G401.6 (cell line): ENCODE measurements around the gene ARHGDIB.

Experiments
- FAIRE-seq: peaks from 2 replicates; lab custom pipeline; 2012; peaks lifted over from hg19 to GRCh38; lab: Jason Lieb, UNC

Gene ARHGDIB

GRCh38 chr12:14982991-14983390, 21.6 kb upstream of the ARHGDIB start:
- FAIRE-seq, result no peak

GRCh38 chr12:14982562-14982961, 21.2 kb upstream of the ARHGDIB start:
- no peak for FAIRE-seq

GRCh38 chr12:14981049-14981448, 19.6 kb upstream of the ARHGDIB start:
- no peak for FAIRE-seq

GRCh38 chr12:14979468-14979867, 18.1 kb upstream of the ARHGDIB start:
- FAIRE-seq, result no peak

GRCh38 chr12:14976658-14977057, 15.3 kb upstream of the ARHGDIB start:
- FAIRE-seq, result no peak

DNA sequence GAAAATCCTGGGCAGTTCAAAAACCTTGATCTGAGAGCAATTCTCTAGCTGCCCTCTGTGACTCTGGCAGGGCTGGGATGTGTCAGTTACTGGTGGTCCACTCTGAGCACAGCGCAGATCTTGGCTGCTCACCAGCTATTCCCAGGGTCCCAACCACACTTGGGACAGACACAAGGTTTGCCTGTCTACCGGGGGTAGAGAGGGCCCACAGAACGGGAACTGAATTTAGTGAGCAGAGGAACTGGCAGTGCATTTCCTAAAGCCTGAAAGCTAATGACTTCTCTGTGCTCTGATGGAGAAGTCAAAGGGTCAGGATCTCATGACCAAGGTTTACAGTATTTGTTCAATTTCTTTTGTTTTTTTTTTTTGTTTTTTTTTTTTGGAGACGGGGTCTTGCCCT, 14.1 kb upstream of the ARHGDIB start:
- no peak for FAIRE-seq

DNA sequence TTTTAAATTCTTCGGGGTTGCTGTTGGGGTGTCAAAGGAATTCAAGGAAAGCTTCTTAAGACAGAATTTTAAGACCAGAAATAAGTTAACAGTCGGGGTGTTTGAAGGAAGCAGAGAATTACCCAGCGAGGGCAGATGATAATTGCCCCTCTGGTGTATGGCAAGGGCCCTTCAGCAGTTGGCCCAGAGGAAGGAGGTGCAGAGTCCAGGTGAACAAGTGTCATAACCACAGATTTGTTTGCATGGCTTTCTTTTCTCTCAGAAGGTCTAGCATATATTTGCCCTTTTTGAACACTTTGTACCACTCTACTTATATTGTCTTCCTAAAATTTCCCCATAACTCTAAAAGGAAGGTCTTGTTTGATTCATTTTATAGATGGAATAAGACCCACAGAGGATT, 13.2 kb upstream of the ARHGDIB start:
- FAIRE-seq, result no peak

DNA sequence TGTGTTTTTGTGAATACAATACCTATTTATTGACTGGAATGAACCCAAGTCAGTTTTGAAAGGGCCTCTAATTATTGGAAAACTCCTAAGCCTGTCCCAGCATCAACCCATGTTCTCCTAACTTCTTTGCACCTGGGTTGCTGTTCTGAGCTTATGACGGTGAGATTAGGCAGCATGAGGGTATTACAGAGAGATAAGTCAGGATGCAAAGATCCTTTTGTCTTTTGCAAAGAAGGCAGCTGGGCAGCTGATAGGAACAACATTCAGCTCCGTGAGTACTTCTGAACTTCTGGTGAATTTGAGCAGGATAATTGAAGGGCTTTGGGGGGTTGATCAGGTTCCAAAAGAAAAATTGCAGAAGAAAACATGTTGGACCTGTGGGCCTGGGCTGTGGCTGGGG, 11.4 kb upstream of the ARHGDIB start, which contains the start of gene PDE6H:
TSS of gene PDE6H (plus strand) at position 227 of the 400 bp plus-strand sequence. CDS start 4,971 bp downstream, outside the sequence.
- no peak for FAIRE-seq

DNA sequence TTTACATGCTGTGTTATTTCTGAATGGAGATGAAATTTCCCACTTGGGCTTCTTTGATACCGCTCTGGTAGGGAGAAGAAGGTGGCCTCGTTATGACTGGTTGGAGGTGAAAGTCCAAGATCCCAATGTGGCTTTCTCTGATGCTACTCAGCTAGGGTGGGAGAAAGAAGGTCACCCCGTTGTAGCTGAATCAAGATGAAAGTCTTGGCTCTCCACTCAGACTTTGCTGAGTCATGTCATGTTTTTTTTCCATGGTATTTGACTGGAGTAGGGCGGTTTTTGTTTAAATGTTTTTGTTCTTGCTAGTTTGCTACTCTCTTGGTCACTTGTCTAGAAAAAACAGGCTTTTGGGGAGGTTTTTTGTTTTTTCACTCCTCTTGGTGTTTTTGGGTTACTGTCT, 9.1 kb upstream of the ARHGDIB start:
- FAIRE-seq, result no peak

DNA sequence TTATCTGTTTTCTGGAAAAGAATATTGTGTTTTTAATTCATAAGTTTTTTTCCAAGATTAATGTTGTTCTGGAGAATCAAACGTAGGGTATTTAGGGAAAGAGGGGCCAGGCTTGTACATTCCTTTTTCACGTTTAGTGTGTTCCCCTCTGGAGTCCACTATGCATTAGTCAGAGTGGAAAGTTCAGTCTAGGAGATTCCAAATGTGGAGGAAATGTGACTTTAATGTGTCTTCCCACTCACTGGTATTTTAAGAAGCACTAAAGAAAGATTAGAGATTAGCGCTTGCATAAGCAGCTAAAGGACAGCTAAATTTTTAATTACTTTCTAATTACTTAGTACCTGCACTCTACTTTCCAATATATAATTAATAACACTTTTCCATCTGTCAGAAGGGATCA, 7.1 kb upstream of the ARHGDIB start:
- no peak for FAIRE-seq

- FAIRE-seq, result no peak
These were observed 3.8 kb upstream of the ARHGDIB start for GRCh38 chr12:14965221-14965620.

DNA sequence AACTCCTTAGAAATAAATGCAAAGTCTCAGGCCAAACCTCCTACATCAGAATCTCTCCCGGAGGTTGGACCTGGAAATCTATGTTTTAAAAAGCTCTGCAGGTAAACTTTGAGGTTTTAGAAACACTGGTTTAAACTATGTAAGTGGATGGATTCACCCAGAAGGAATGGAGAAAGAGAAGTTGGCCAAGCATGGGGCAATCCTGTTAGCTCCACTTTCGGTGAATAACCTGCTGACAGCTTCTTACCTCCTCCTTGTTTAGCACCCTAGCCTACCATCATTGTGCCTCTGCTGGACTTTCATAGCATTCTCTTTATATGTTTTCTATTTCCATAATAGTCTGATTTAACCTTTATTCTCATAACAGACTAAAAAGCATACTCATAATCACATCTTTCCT, 3.0 kb upstream of the ARHGDIB start:
- FAIRE-seq, result no peak

- no peak for FAIRE-seq
These were observed 2.1 kb upstream of the ARHGDIB start for GRCh38 chr12:14963520-14963919.

DNA sequence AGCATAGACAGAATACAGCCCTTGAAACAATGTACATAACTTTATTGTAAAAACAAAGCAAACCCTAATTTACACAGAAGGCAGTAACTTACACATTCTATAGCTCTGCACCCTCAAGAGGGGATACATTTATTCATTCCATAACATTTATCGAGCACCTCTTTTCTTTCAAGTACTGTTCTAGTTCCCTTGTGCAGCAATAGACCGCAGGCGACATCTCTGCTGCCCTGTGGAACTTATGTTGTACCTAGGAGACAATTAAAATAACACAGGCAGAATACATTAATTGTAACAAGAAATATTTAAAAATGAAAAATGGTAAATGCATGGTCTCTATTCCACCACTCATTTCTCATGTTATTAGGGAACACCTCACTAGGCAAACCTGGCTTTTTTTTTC, 1.4 kb upstream of the ARHGDIB start:
- no peak for FAIRE-seq

DNA sequence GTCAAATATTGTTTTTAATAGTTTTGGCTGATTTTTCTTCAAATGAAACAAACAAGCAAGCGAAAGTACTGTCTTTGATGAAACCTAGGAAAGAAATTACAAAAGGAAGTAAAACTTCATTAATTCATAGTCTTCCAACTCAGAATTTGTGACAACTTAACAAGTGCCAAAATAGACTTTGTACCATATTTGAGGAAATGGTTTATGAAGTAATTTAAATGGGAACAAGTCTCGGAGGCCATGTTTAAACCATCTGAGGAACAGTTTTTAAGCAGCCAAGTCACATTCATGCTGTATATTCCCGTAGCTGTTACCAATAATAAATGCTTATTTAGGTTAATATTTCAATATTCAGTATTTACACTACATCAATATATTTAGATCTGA, 745 bp upstream of the ARHGDIB start:
- no peak for FAIRE-seq

DNA sequence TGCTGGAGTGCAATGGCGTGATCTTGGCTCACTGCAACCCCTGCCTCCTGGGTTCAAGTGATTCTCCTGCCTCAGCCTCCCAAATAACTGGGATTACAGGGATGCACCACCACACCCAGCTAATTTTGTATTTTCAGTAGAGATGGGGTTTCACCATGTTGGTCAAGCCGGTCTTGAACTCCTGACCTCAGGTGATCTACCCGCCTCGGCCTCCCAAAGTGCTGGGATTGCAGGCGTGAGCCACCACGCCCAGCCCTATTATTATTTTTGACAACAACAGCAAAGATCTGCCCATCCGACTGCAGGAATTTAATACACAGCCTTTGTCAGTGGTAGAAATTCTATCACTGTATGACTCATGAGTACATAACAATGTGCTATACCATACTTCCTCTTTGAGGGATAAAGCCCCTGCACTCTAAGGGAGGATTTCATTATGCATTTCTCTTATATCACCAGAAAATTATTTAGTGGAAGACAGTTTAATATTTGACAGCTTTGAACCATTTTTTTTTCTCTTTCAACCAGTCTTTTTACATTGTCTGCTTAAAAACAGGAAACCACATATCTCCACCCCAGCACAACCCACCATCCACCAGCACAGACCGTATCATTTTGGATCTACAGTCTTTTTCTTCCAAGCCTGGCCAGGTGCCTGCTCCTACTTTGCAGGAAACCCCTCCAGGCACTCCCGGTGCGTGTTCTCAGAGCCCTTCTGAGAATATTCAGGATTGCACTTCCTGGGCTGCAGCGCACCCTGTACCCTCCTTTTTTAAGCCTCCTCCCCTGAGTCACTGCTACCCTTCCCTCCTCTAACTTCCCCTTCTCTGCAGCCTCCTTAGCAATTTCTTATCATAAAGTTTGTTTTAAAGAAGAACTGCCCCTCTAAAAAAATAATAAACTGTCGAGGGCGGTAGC, 594 bp downstream of the ARHGDIB start:
- no peak for FAIRE-seq

DNA sequence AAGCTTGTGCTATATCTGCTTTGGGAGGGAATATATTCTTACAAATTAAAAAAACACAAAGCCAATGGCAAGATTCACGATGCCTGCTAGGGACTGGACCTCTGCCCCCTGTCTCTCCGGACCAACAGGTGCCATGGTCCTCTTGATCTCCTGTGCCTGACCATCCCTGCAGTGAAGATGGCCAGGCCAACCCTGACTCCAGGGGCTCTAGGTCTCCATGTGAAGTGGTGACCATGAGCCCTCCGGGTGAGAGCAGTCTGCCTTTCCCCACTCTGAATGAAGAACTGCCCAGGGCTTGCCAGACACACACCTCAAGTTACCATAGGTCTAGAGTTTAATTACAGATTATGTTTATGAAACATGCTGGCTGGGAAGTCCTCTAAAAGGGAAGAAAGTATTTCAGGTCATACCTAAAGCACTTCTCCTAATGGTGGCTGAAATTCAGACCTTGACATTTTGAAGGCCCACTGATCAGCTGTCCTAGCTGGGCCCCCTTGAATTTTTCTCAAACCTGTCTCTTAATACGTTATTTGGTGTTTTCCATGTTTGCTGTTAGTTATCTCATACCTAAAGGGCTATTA, 1.4 kb downstream of the ARHGDIB start:
- no peak for FAIRE-seq

GRCh38 chr12:14959463-14959862, 1.9 kb downstream of the ARHGDIB start:
- no peak for FAIRE-seq

GRCh38 chr12:14959126-14959440, 2.3 kb downstream of the ARHGDIB start:
- no peak for FAIRE-seq

- FAIRE-seq, result no peak
These were observed 2.9 kb downstream of the ARHGDIB start for GRCh38 chr12:14958361-14959125.

DNA sequence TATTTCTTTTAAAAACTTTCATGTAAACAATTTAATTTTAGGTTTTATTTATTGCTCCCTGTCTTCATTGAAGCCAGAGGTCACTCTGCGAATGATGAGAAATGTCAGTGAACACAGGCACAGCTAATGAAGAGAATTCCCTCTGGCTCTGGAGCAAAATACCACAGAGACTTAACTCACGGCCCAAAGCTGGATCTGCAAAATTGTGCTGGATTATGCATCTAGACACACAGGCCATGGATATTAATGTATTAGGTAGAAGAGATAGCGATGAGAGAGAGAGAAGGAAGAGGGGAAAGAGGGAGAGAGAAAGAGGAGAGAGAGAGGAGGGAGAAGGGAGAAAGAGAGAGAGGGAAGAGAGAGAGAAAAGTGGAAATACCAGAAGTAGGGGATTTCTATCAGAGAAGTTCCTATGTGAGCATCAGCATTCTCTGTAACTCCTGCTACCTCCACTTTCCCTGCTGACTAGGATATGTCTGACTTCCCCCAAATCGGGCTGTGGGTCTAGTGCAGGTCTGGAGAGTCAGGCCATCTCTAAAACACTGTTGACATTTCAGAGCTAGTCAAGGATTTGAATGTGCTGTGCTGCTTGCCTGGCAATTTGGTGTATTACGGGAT, 3.7 kb downstream of the ARHGDIB start:
- FAIRE-seq, result no peak

DNA sequence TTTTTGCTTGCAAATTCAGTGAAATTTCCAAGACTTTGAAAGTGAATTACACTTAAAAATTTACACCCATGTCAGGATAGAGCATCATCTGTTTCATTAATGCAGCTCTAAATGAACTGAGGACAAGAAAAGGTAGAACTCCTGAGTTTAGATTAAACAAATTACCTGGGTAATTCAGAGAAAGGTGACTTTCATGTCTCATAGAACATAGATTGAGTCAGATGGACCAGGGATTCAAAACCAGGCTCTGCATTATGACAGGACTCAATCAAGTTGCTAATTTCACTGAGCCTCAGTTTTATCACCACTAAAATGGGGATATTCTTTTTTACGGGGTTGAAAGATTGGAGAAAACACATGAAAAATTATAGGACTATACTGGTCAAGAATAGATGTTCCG, 4.5 kb downstream of the ARHGDIB start:
- FAIRE-seq, result no peak
